ENCODE results near the gene C2CD5. TPM values are rescaled to one million over a fixed set of nuclear protein-coding genes. Genes with fewer than 3 reads are reported as not detected.
"Not testable (repeated sequence)": the region's sequence is repeated elsewhere in the genome, so short reads cannot be mapped to it uniquely, and the experiment has no call there.

C2CD5 gene
- total RNA-seq, 1 experiment from 2014 or later: 28.8 TPM

GRCh38 chr12:22488478-22488877 is 55.9 kb downstream of the C2CD5 start:
- Mint-ChIP-seq H3K4me1 (ENCODE audit: low read depth, unreplicated experiment) (no peaks in the 10 kb centered on the region), H3K9me3 (ENCODE audit: low read depth, unreplicated experiment) (no peaks in the 10 kb centered on the region), H3K27ac (ENCODE audit: unreplicated experiment) (no peak overlapping the region), H3K27me3 (ENCODE audit: unreplicated experiment) (no peaks in the 10 kb centered on the region), H3K4me3 (ENCODE audit: low read depth, unreplicated experiment) (no peak overlapping the region), H3K36me3 (ENCODE audit: insufficient read depth, unreplicated experiment) (no peaks in the 10 kb centered on the region)
- TF ChIP-seq, protein P1, sequence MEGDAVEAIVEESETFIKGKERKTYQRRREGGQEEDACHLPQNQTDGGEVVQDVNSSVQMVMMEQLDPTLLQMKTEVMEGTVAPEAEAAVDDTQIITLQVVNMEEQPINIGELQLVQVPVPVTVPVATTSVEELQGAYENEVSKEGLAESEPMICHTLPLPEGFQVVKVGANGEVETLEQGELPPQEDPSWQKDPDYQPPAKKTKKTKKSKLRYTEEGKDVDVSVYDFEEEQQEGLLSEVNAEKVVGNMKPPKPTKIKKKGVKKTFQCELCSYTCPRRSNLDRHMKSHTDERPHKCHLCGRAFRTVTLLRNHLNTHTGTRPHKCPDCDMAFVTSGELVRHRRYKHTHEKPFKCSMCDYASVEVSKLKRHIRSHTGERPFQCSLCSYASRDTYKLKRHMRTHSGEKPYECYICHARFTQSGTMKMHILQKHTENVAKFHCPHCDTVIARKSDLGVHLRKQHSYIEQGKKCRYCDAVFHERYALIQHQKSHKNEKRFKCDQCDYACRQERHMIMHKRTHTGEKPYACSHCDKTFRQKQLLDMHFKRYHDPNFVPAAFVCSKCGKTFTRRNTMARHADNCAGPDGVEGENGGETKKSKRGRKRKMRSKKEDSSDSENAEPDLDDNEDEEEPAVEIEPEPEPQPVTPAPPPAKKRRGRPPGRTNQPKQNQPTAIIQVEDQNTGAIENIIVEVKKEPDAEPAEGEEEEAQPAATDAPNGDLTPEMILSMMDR (IDR thresholded peaks at IDR 0.05; ENCODE audit: unreplicated experiment): no peak
- intact Hi-C loops (cut with micrococcal nuclease; ENCODE audit: unreplicated experiment): no loop called here
- no TSS peak for BruUV-seq (replicated peaks)
- CTCF ChIA-PET: no interaction called here
- no peak for DNase-seq

DNA sequence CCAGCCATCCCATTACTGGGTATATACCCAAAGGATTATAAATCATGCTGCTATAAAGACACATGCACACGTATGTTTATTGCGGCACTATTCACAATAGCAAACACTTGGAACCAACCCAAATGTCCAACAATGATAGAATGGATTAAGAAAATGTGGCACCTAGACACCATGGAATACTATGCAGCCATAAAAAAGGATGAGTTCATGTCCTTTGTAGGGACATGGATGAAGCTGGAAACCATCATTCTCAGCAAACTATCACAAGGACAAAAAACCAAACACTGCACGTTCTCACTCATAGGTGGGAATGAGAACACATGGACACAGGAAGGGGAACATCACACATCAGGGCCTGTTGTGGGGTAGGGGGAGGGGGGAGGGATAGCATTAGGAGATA is 56.7 kb downstream of the C2CD5 start:
- H3K27me3 Mint-ChIP-seq (ENCODE audit: unreplicated experiment); CTCF ChIA-PET; DNase-seq; H3K27ac Mint-ChIP-seq (ENCODE audit: unreplicated experiment); intact Hi-C loops (cut with micrococcal nuclease; ENCODE audit: unreplicated experiment); H3K4me3 Mint-ChIP-seq (ENCODE audit: low read depth, unreplicated experiment); BruUV-seq (replicated peaks); H3K36me3 Mint-ChIP-seq (ENCODE audit: insufficient read depth, unreplicated experiment); H3K4me1 Mint-ChIP-seq (ENCODE audit: low read depth, unreplicated experiment); H3K9me3 Mint-ChIP-seq (ENCODE audit: low read depth, unreplicated experiment): not testable (repeated sequence)

- Mint-ChIP-seq H3K9me3 (ENCODE audit: low read depth, unreplicated experiment) (no peaks in the 10 kb centered on the region), H3K4me3 (ENCODE audit: low read depth, unreplicated experiment) (no peak overlapping the region), H3K4me1 (ENCODE audit: low read depth, unreplicated experiment) (no peaks in the 10 kb centered on the region), H3K36me3 (ENCODE audit: insufficient read depth, unreplicated experiment) (no peaks in the 10 kb centered on the region), H3K27ac (ENCODE audit: unreplicated experiment) (no peak overlapping the region), H3K27me3 (ENCODE audit: unreplicated experiment) (no peaks in the 10 kb centered on the region)
- CTCF ChIA-PET: interaction anchor here (0.6 kb wide), 1 partner anchor 420 kb away, joined by 3 read pairs; no protein-coding TSS in a partner anchor
- no peak for DNase-seq
- intact Hi-C loops (cut with micrococcal nuclease; ENCODE audit: unreplicated experiment): no loop called here
- BruUV-seq (replicated peaks): no TSS peak
- TF ChIP-seq, protein P1 (IDR thresholded peaks at IDR 0.05; ENCODE audit: unreplicated experiment): no peak
Measured at GRCh38 chr12:22481547-22482104, 62.7 kb downstream of the C2CD5 start.

DNA sequence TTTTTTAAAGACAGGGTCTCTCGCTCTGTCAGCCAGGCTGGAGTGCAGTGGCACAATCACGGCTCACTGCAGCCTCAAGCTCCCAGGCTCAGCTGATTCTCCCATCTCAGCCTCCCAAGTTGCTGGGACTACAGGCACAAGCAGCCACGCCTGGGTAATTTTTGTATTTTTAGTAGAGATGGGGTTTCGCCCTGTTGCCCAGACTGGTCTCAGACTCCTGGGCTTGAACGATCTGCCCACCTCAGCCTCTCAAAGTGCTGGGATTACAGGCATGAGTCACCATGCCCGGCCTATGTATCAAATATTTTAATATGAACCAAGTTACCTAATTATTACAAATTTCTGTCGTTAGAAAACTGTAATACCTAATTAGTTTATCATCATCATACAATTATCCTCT is 63.5 kb downstream of the C2CD5 start:
- H3K4me1 Mint-ChIP-seq (ENCODE audit: low read depth, unreplicated experiment); H3K9me3 Mint-ChIP-seq (ENCODE audit: low read depth, unreplicated experiment); CTCF ChIA-PET; intact Hi-C loops (cut with micrococcal nuclease; ENCODE audit: unreplicated experiment); BruUV-seq (replicated peaks); H3K27ac Mint-ChIP-seq (ENCODE audit: unreplicated experiment); H3K4me3 Mint-ChIP-seq (ENCODE audit: low read depth, unreplicated experiment); DNase-seq; H3K36me3 Mint-ChIP-seq (ENCODE audit: insufficient read depth, unreplicated experiment); H3K27me3 Mint-ChIP-seq (ENCODE audit: unreplicated experiment): not testable (repeated sequence)

DNA sequence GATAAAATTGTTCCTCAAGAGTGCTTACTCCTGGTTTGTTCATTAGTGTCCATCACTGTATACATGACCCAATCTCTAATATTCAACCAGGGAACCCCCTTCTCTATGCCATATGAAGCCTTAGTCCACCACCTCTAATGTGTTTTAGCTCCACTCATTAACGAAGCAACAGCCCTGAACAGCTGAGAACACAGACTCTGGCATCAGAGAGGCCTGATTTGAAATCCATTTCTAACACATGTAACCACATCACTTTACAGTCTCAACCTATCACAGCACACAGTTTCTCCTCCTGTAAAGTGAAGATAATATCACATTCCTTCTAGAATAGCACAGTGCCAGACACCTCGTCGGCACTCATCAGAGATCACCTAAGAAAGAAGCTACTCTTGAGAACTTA is 64.3 kb downstream of the C2CD5 start:
- H3K36me3 Mint-ChIP-seq (ENCODE audit: insufficient read depth, unreplicated experiment): no peaks in the 10 kb centered on the region
- H3K9me3 Mint-ChIP-seq (ENCODE audit: low read depth, unreplicated experiment): no peaks in the 10 kb centered on the region
- TF ChIP-seq, protein P1 (IDR thresholded peaks at IDR 0.05; ENCODE audit: unreplicated experiment): no peak
- intact Hi-C loops (cut with micrococcal nuclease; ENCODE audit: unreplicated experiment): no loop called here
- H3K4me3 Mint-ChIP-seq (ENCODE audit: low read depth, unreplicated experiment): no peak overlapping the region
- no peaks in the 10 kb centered on the region for H3K4me1 Mint-ChIP-seq (ENCODE audit: low read depth, unreplicated experiment)
- CTCF ChIA-PET: no interaction called here
- no peak for DNase-seq
- no TSS peak for BruUV-seq (replicated peaks)
- no peaks in the 10 kb centered on the region for H3K27me3 Mint-ChIP-seq (ENCODE audit: unreplicated experiment)
- no peak overlapping the region for H3K27ac Mint-ChIP-seq (ENCODE audit: unreplicated experiment)

All from Calu3 (cell line).